GM12878 (cell line): ENCODE data around the gene OTOA.

Source experiments
- BRCA1 ChIP-seq: IDR thresholded peaks from 2 replicates; pipeline ENCODE4 v1.6.1; 2011; ENCODE audit warnings: low read depth, low read length, improper control_type of control experiment
- CHD4 ChIP-seq: fragments of 200-600 bp; sonication (generic); IDR thresholded peaks from 2 replicates; pipeline ENCODE4 v1.6.1; 2016; ENCODE audit warnings: mild to moderate bottlenecking
- CTCF ChIP-seq, 3 experiments: IDR thresholded peaks in 2 of 3; conservative IDR thresholded peaks in 1 of 3; 2 replicates each; pipeline ENCODE4 v1.5.1; 2011; ENCODE audit warnings: low read depth in 3 of 3, low read length in 3 of 3, mild to moderate bottlenecking in 3 of 3, control low read depth in 2 of 3, moderate library complexity in 2 of 3, inconsistent platforms in 1 of 3, mixed read lengths in 1 of 3; ENCODE audit not compliant: control insufficient read depth in 2 of 3, insufficient read depth in 1 of 3; ENCODE audit errors: extremely low read depth in 1 of 3
- EGR1 ChIP-seq, 2 experiments: IDR thresholded peaks; 1 replicate in 1 of 2; 2 replicates in 1 of 2; pipeline ENCODE4 v1.6.1; 2011 to 2012; ENCODE audit warnings: low read depth in 2 of 2, low read length in 2 of 2, borderline replicate concordance in 1 of 2, mild to moderate bottlenecking in 1 of 2, moderate library complexity in 1 of 2
- FOXK2 ChIP-seq: fragments of 450-650 bp; IDR thresholded peaks from 2 replicates; pipeline ENCODE4 v1.6.1; 2017; ENCODE audit warnings: mild to moderate bottlenecking, moderate library complexity
- JUND ChIP-seq: IDR thresholded peaks from 2 replicates; pipeline ENCODE4 v1.6.1; 2012; ENCODE audit warnings: low read depth, mild to moderate bottlenecking, low read length, improper control_type of control experiment, moderate library complexity
- KDM1A ChIP-seq: fragments of 200-600 bp; sonication (generic); IDR thresholded peaks from 2 replicates; pipeline ENCODE4 v1.6.1; 2016; ENCODE audit warnings: borderline replicate concordance
- POLR2AphosphoS5 ChIP-seq: IDR thresholded peaks from 2 replicates; pipeline ENCODE4 v1.6.1; 2011; ENCODE audit warnings: mild to moderate bottlenecking, low read length, inconsistent platforms
- RAD21 ChIP-seq: IDR thresholded peaks from 2 replicates; pipeline ENCODE4 v1.6.1; 2011; ENCODE audit warnings: mild to moderate bottlenecking, low read depth, low read length, moderate library complexity; ENCODE audit not compliant: insufficient read depth
- TAF1 ChIP-seq: IDR thresholded peaks from 2 replicates; pipeline ENCODE4 v1.6.1; 2011; ENCODE audit warnings: mild to moderate bottlenecking, low read depth, low read length, borderline replicate concordance
- ZNF24 ChIP-seq: fragments of 450-650 bp; IDR thresholded peaks from 2 replicates; pipeline ENCODE4 v1.6.1; 2017; ENCODE audit warnings: antibody characterized with exemption, mild to moderate bottlenecking
- ZNF274 ChIP-seq: IDR thresholded peaks from one replicate; pipeline ENCODE4 v1.8.0; 2011; ENCODE audit not compliant: insufficient read length, insufficient read depth
- ZZZ3 ChIP-seq: IDR thresholded peaks from 2 replicates; pipeline ENCODE4 v1.6.1; 2011; ENCODE audit warnings: low read depth; ENCODE audit not compliant: control insufficient read depth, insufficient read length
- TF ChIP-seq, protein P1 (sequence below): fragments of 450-650 bp; IDR thresholded peaks from 2 replicates; pipeline ENCODE4 v1.6.1; 2017; ENCODE audit warnings: mild to moderate bottlenecking

DNA sequence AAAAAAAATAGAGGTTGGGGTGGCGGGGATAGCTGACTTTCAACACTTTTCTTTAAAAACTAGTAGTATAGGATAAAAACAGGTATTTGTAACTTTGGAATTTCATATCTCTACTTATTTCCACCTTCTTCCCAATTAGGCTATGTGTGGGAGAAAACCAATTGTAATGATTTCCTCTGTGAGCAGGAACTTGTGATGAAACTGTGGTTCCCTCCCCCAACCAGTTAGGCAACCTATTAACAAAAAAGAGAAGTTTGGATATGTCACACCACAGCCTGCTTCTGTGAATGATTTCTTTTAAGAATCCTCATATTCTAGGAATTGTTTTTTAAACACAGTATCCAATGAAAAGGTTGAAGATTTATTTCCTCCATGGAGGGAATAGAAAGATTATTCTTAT, 13.2 kb upstream of the OTOA start:
- TF ChIP-seq ZZZ3: no peak
- TF ChIP-seq ZNF24: no peak
- TF ChIP-seq POLR2AphosphoS5: no peak
- no peak for TF ChIP-seq CTCF (IDR thresholded peaks at IDR 0.05 in 2 of 3, conservative IDR thresholded peaks at IDR 0.05 in 1 of 3; ENCODE audit: control insufficient read depth in 2 of 3, extremely low read depth in 1 of 3, insufficient read depth in 1 of 3, low read depth in 3 of 3, low read length in 3 of 3)
- TF ChIP-seq CHD4: no peak
- TF ChIP-seq KDM1A: no peak
- TF ChIP-seq, protein P1, sequence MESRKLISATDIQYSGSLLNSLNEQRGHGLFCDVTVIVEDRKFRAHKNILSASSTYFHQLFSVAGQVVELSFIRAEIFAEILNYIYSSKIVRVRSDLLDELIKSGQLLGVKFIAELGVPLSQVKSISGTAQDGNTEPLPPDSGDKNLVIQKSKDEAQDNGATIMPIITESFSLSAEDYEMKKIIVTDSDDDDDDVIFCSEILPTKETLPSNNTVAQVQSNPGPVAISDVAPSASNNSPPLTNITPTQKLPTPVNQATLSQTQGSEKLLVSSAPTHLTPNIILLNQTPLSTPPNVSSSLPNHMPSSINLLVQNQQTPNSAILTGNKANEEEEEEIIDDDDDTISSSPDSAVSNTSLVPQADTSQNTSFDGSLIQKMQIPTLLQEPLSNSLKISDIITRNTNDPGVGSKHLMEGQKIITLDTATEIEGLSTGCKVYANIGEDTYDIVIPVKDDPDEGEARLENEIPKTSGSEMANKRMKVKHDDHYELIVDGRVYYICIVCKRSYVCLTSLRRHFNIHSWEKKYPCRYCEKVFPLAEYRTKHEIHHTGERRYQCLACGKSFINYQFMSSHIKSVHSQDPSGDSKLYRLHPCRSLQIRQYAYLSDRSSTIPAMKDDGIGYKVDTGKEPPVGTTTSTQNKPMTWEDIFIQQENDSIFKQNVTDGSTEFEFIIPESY: no peak
- TF ChIP-seq ZNF274: no peak
- TF ChIP-seq EGR1 (IDR thresholded peaks at IDR 0.05; ENCODE audit: borderline replicate concordance in 1 of 2, low read depth in 2 of 2, low read length in 2 of 2): no peak
- TF ChIP-seq JUND: no peak
- TF ChIP-seq TAF1: no peak
- TF ChIP-seq FOXK2: no peak
- TF ChIP-seq BRCA1: no peak
- TF ChIP-seq RAD21: no peak
